Calu3 (cell line): ENCODE results near the gene SLC26A6. TPM values are rescaled to one million over a fixed set of nuclear protein-coding genes. Genes with fewer than 3 reads are reported as not detected.

Source experiments
- BruUV-seq: library from RNA; stranded (reverse); fragments of 400-500 nt; replicated peaks from 2 replicates; lab custom pipeline; 2021; lab: Mats Ljungman, UMichigan
- CTCF ChIA-PET: fragments of 300-600 bp; sonication (Branson Sonifier 250); formaldehyde crosslinking; loops from one replicate; lab custom pipeline; 2022; ENCODE audit warnings: antibody characterized with exemption; lab: Charles Lee
- DNase-seq: peaks from one replicate; pipeline ENCODE4 v3.0.0; 2022
- H3K27ac Mint-ChIP-seq: one replicate; pipeline ENCODE4 v1.8.0; 2022; ENCODE audit warnings: mixed read lengths; ENCODE audit not compliant: unreplicated experiment
- H3K27me3 Mint-ChIP-seq: one replicate; pipeline ENCODE4 v1.8.0; 2022; ENCODE audit warnings: mixed read lengths; ENCODE audit not compliant: unreplicated experiment
- H3K36me3 Mint-ChIP-seq: one replicate; pipeline ENCODE4 v1.8.0; 2022; ENCODE audit warnings: mild to moderate bottlenecking, moderate library complexity, mixed read lengths; ENCODE audit not compliant: insufficient read depth, unreplicated experiment
- H3K4me1 Mint-ChIP-seq: one replicate; pipeline ENCODE4 v1.8.0; 2022; ENCODE audit warnings: mild to moderate bottlenecking, low read depth, mixed read lengths; ENCODE audit not compliant: unreplicated experiment
- H3K4me3 Mint-ChIP-seq: one replicate; pipeline ENCODE4 v1.8.0; 2022; ENCODE audit warnings: mild to moderate bottlenecking, low read depth, moderate library complexity, mixed read lengths; ENCODE audit not compliant: unreplicated experiment
- H3K9me3 Mint-ChIP-seq: one replicate; pipeline ENCODE4 v1.8.0; 2022; ENCODE audit warnings: low read depth, mixed read lengths; ENCODE audit not compliant: unreplicated experiment
- CTCF ChIP-seq: fragments of 200-600 bp; IDR thresholded peaks from one replicate; pipeline ENCODE4 v1.8.0; 2022; ENCODE audit warnings: antibody characterized with exemption; ENCODE audit not compliant: unreplicated experiment
- intact Hi-C: fragments of 100-400 bp; cut with micrococcal nuclease; formaldehyde crosslinking; loops from one replicate; pipeline ENCODE4 v1.10.0; 2022; ENCODE audit not compliant: unreplicated experiment
- total RNA-seq: library from RNA; stranded (reverse); gene quantifications from 2 replicates; pipeline ENCODE4 v1.2.3, GENCODE V29; 2022

The SLC26A6 gene
- total RNA-seq, 1 experiment from 2014 or later = 27.0 TPM

DNA sequence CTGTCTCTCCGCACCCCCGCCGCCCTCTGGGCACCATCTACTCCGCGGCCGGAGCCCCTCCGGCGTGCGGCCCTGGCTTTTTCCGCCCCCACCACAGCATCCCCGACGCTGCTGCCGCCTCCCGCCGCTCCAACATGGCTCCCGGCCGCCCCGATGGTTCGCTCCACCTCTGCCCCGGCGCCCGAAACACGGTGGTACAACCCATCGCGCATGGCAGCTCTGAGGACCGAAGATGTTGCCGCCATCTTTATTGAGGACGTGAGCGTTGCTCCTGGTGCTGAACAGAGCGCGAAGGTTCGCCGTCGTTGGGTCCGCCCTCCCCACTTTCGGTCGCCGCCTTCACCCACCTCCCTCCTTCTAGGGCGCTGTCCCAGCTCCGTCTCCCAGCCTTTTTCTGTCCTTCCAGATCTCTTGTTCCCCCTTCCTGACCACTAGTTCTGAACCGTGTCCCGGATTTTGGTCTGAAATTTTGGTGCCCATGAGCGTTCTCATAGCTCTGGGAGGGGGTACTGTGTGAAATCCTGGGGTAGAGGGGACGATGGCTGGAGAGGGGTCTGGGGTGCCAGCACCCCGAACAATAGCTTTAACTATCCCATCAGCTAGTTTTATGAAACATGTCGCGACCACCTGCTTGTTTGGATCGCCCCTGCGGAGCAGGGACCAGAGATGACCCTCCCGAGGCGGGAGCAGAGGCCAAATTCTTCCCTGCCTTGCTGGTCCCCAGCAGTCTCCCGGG, 27.7 kb upstream of the SLC26A6 start, which contains the start of gene CELSR3:
TSS of gene CELSR3 (minus strand) at position 134 of the 736 bp plus-strand sequence. CDS start 252 bp downstream, outside the sequence.
- Mint-ChIP-seq H3K9me3 (no peaks in the 10 kb centered on the region), H3K4me1 (peaks cover 14% of the 10 kb centered on the region), H3K27me3 (no peaks in the 10 kb centered on the region), H3K4me3 (peak within 1 kb of the TSS; percentile 96), H3K27ac (peak within 1 kb of the TSS; percentile 100), H3K36me3 (peaks cover 58% of the 10 kb centered on the region)
- peak; percentile 84 for DNase-seq
- intact Hi-C loops = loop anchor here (1.0 kb wide), 1 partner anchor 28 kb away; the partner anchor contains the start of gene SLC26A6
- TF ChIP-seq CTCF = no peak
- CTCF ChIA-PET = interaction anchor here (0.5 to 0.9 kb wide), 3 partner anchors 19 to 307 kb away, joined by 3 read pairs; partner anchors contain the start of gene SLC26A6
- TSS peak; percentile 64 for BruUV-seq

- no peak for DNase-seq
- peaks cover 14% of the 10 kb centered on the region for H3K4me1 Mint-ChIP-seq
- TF ChIP-seq CTCF = no peak
- H3K9me3 Mint-ChIP-seq = no peaks in the 10 kb centered on the region
- intact Hi-C loops = no loop called here
- no peaks in the 10 kb centered on the region for H3K27me3 Mint-ChIP-seq
- BruUV-seq = no TSS peak
- CTCF ChIA-PET = no interaction called here
- peaks cover 65% of the 10 kb centered on the region for H3K36me3 Mint-ChIP-seq
- H3K27ac Mint-ChIP-seq = peak overlapping the region; percentile 100
- H3K4me3 Mint-ChIP-seq = peak overlapping the region; percentile 96
These were observed 27.0 kb upstream of the SLC26A6 start for GRCh38 chr3:48662145-48662752.

DNA sequence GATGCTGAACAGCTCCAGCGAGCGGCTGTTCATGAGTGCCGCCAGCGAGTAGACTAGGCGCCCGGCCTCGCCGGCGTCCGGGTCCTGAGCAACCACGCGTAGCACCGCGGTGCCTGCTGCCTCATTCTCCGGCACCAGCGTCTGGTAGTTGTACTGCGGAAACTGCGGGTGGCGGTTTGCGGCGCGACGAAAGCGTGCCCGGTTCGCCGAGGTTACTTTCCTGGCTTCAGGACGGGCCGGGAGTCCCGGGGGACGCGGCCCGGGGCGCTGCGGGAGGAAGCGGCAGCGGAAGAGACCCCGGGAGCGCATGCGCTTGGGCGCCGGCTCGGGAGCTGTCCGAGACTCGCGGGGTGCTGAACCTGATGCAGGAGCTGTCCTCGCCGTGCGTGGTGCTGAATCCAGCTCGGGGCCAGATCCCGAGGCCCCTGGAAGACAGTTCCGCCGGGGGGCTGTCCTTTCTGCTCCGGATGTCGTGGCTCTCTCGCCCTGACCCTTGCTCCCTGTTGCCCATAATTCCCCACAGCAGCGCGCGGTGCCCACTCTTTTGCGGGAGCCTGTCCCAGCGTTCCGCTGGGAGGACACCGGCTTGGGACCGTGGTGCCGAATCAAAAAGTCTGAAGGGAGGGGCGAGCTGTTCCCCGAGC, 26.4 kb upstream of the SLC26A6 start:
- H3K27me3 Mint-ChIP-seq = no peaks in the 10 kb centered on the region
- H3K4me1 Mint-ChIP-seq = peaks cover 14% of the 10 kb centered on the region
- peak overlapping the region; percentile 96 for H3K4me3 Mint-ChIP-seq
- no peak overlapping the region for H3K27ac Mint-ChIP-seq
- TF ChIP-seq CTCF = no peak
- intact Hi-C loops = no loop called here
- CTCF ChIA-PET = no interaction called here
- H3K36me3 Mint-ChIP-seq = peaks cover 71% of the 10 kb centered on the region
- no peaks in the 10 kb centered on the region for H3K9me3 Mint-ChIP-seq
- no TSS peak for BruUV-seq
- no peak for DNase-seq

GRCh38 chr3:48660800-48661400, 25.6 kb upstream of the SLC26A6 start:
- intact Hi-C loops = no loop called here
- Mint-ChIP-seq H3K27me3 (no peaks in the 10 kb centered on the region), H3K4me1 (peaks cover 14% of the 10 kb centered on the region), H3K27ac (no peak overlapping the region), H3K9me3 (no peaks in the 10 kb centered on the region), H3K4me3 (no peak overlapping the region), H3K36me3 (peaks cover 69% of the 10 kb centered on the region)
- DNase-seq = no peak
- TF ChIP-seq CTCF = no peak
- CTCF ChIA-PET = no interaction called here
- BruUV-seq = no TSS peak
